Measurements from ENCODE around the gene SAG.

GRCh38 chr2:233334915-233335314 is 27.3 kb downstream of the SAG start:
- TF ChIP-seq CEBPB (IDR thresholded peaks at IDR 0.05; ENCODE audit: borderline replicate concordance in 1 of 2, low read depth in 2 of 2, low read length in 2 of 2) (no peak), CREB1 (IDR thresholded peaks at IDR 0.05; ENCODE audit: low read depth) (no peak), POLR2AphosphoS5 (IDR thresholded peaks at IDR 0.05; ENCODE audit: low read length) (no peak), TCF7 (IDR thresholded peaks at IDR 0.05; ENCODE audit: borderline replicate concordance) (no peak), POLR2A (IDR thresholded peaks at IDR 0.05; ENCODE audit: low read depth, low read length) (no peak), FOXM1 (IDR thresholded peaks at IDR 0.05; ENCODE audit: low read depth, low read length) (no peak)
- TF ChIP-seq, protein P1, sequence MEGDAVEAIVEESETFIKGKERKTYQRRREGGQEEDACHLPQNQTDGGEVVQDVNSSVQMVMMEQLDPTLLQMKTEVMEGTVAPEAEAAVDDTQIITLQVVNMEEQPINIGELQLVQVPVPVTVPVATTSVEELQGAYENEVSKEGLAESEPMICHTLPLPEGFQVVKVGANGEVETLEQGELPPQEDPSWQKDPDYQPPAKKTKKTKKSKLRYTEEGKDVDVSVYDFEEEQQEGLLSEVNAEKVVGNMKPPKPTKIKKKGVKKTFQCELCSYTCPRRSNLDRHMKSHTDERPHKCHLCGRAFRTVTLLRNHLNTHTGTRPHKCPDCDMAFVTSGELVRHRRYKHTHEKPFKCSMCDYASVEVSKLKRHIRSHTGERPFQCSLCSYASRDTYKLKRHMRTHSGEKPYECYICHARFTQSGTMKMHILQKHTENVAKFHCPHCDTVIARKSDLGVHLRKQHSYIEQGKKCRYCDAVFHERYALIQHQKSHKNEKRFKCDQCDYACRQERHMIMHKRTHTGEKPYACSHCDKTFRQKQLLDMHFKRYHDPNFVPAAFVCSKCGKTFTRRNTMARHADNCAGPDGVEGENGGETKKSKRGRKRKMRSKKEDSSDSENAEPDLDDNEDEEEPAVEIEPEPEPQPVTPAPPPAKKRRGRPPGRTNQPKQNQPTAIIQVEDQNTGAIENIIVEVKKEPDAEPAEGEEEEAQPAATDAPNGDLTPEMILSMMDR (IDR thresholded peaks at IDR 0.05 in 2 of 3, conservative IDR thresholded peaks at IDR 0.05 in 1 of 3; ENCODE audit: control insufficient read depth in 2 of 3, extremely low read depth in 1 of 3, insufficient read depth in 1 of 3, low read depth in 3 of 3, low read length in 3 of 3): no peak
